ENCODE results near the gene NAV1. TPM values are rescaled to one million over a fixed set of nuclear protein-coding genes. Genes with fewer than 3 reads are reported as not detected.
A peak's percentile ranks its signal among the peaks of the same experiment; 100 is the strongest.
"Not testable (repeated sequence)": the region's sequence is repeated elsewhere in the genome, so short reads cannot be mapped to it uniquely, and the experiment has no call there.

Gene NAV1
- total and polyA plus RNA-seq, 2 experiments from 2014 or later, result 75.6 to 79.0 TPM

GRCh38 chr1:201491896-201492511 lies 46.9 kb upstream of the NAV1 start:
- DNase-seq, result no peak
- no peak overlapping the region for H3K9ac ChIP-seq

GRCh38 chr1:201493026-201493656 lies 45.8 kb upstream of the NAV1 start:
- Histone ChIP-seq H3K36me3 (ENCODE audit: low read depth) (peaks cover 52% of the 10 kb centered on the region), H3K4me1 (ENCODE audit: insufficient read depth) (peaks cover 57% of the 10 kb centered on the region), H3K79me2 (ENCODE audit: insufficient read depth) (peaks cover 87% of the 10 kb centered on the region), H3F3A (ENCODE audit: insufficient read depth) (peaks cover 72% of the 10 kb centered on the region)
- H3K9me2 ChIP-seq (ENCODE audit: insufficient read depth); H3K9ac ChIP-seq; DNase-seq; H2AFZ ChIP-seq; H3K4me3 ChIP-seq; H3K4me2 ChIP-seq (ENCODE audit: unreplicated experiment); in situ Hi-C loops (cut with MboI); H3K27ac ChIP-seq; H3K27me3 ChIP-seq (replicated peaks; ENCODE audit: insufficient read depth); H3K9me3 ChIP-seq (ENCODE audit: low read depth); H4K20me1 ChIP-seq (ENCODE audit: insufficient read depth): not testable (repeated sequence)
- 97 to 100% methylated on average over 3 of the region's 3 CpGs for whole genome bisulfite sequencing, 2 experiments (ENCODE audit: low coverage in 1 of 2, low lambda C conversion rate in 2 of 2, missing lambda C conversion rate in 2 of 2)

More at GRCh38 chr1:201491896-201492511, 46.9 kb upstream of the NAV1 start:
- H3K4me1 ChIP-seq (ENCODE audit: insufficient read depth), result peaks cover 62% of the 10 kb centered on the region
- in situ Hi-C loops (cut with MboI), result no loop called here
- H3F3A ChIP-seq (ENCODE audit: insufficient read depth), result peaks cover 79% of the 10 kb centered on the region
- no peak overlapping the region for H3K4me3 ChIP-seq
- peaks cover 53% of the 10 kb centered on the region for H3K36me3 ChIP-seq (ENCODE audit: low read depth)
- 38 to 52% methylated on average over 3 of the region's 3 CpGs for WGBS, 2 experiments (ENCODE audit: low coverage in 1 of 2, low lambda C conversion rate in 2 of 2, missing lambda C conversion rate in 2 of 2)
- H3K27ac ChIP-seq, result peak overlapping the region; percentile 94
- H4K20me1 ChIP-seq (ENCODE audit: insufficient read depth), result no peaks in the 10 kb centered on the region
- no peaks in the 10 kb centered on the region for H3K9me3 ChIP-seq (ENCODE audit: low read depth)
- TF ChIP-seq EZH2phosphoT487 (IDR thresholded peaks at IDR 0.05; ENCODE audit: insufficient read depth, low read depth), result no peak
- TF ChIP-seq EZH2 (IDR thresholded peaks at IDR 0.05; ENCODE audit: insufficient read depth, poor library complexity, severe bottlenecking), result no peak
- peaks cover 77% of the 10 kb centered on the region for H3K79me2 ChIP-seq (ENCODE audit: insufficient read depth)
- no peak overlapping the region for H3K4me2 ChIP-seq (ENCODE audit: unreplicated experiment)
- H3K9me2 ChIP-seq (ENCODE audit: insufficient read depth), result no peaks in the 10 kb centered on the region
- no peak overlapping the region for H2AFZ ChIP-seq
- H3K27me3 ChIP-seq (replicated peaks; ENCODE audit: insufficient read depth), result no peaks in the 10 kb centered on the region

- H3K9me2 ChIP-seq (ENCODE audit: insufficient read depth), result no peaks in the 10 kb centered on the region
- H3K9ac ChIP-seq, result no peak overlapping the region
- peaks cover 87% of the 10 kb centered on the region for H3K79me2 ChIP-seq (ENCODE audit: insufficient read depth)
Measured at GRCh38 chr1:201493757-201494617, 44.9 kb upstream of the NAV1 start.

GRCh38 chr1:201495551-201496295 lies 43.2 kb upstream of the NAV1 start:
- peak; percentile 58 for DNase-seq
- Histone ChIP-seq H3K9ac (peak overlapping the region; percentile 49), H3K4me1 (ENCODE audit: insufficient read depth) (peaks cover 50% of the 10 kb centered on the region)

More at GRCh38 chr1:201493757-201494617, 44.9 kb upstream of the NAV1 start:
- Histone ChIP-seq H3K27ac (peak overlapping the region; percentile 12; the same call in 1 of the 2 replicates), H3K36me3 (ENCODE audit: low read depth) (peaks cover 45% of the 10 kb centered on the region), H3K9me3 (ENCODE audit: low read depth) (no peaks in the 10 kb centered on the region), H3F3A (ENCODE audit: insufficient read depth) (peaks cover 64% of the 10 kb centered on the region), H3K4me2 (ENCODE audit: unreplicated experiment) (no peak overlapping the region), H3K4me3 (no peak overlapping the region), H3K27me3 (replicated peaks; ENCODE audit: insufficient read depth) (no peaks in the 10 kb centered on the region), H4K20me1 (ENCODE audit: insufficient read depth) (no peaks in the 10 kb centered on the region), H3K4me1 (ENCODE audit: insufficient read depth) (peaks cover 48% of the 10 kb centered on the region), H2AFZ (no peak overlapping the region)
- TF ChIP-seq EZH2 (IDR thresholded peaks at IDR 0.05; ENCODE audit: insufficient read depth, poor library complexity, severe bottlenecking) (no peak), EZH2phosphoT487 (IDR thresholded peaks at IDR 0.05; ENCODE audit: insufficient read depth, low read depth) (no peak)
- in situ Hi-C loops (cut with MboI), result no loop called here
- DNase-seq, result no peak
- 85 to 86% methylated on average over 15 of the region's 15 CpGs for whole genome bisulfite sequencing, 2 experiments (ENCODE audit: low coverage in 1 of 2, low lambda C conversion rate in 2 of 2, missing lambda C conversion rate in 2 of 2)

More at GRCh38 chr1:201495551-201496295, 43.2 kb upstream of the NAV1 start:
- H3K27ac ChIP-seq, result peak overlapping the region; percentile 58
- H3K27me3 ChIP-seq (replicated peaks; ENCODE audit: insufficient read depth), result no peaks in the 10 kb centered on the region
- H3F3A ChIP-seq (ENCODE audit: insufficient read depth), result peaks cover 49% of the 10 kb centered on the region
- WGBS, 2 experiments (ENCODE audit: low coverage in 1 of 2, low lambda C conversion rate in 2 of 2, missing lambda C conversion rate in 2 of 2), result 25 to 34% methylated on average over 11 of the region's 11 CpGs
- no peaks in the 10 kb centered on the region for H4K20me1 ChIP-seq (ENCODE audit: insufficient read depth)
- H3K9me3 ChIP-seq (ENCODE audit: low read depth), result no peaks in the 10 kb centered on the region
- H3K36me3 ChIP-seq (ENCODE audit: low read depth), result peaks cover 40% of the 10 kb centered on the region
- no peak overlapping the region for H2AFZ ChIP-seq
- H3K79me2 ChIP-seq (ENCODE audit: insufficient read depth), result peaks cover 98% of the 10 kb centered on the region
- peak overlapping the region; percentile 53 for H3K4me2 ChIP-seq (ENCODE audit: unreplicated experiment)
- in situ Hi-C loops (cut with MboI), result no loop called here
- H3K4me3 ChIP-seq, result peak overlapping the region; percentile 16
- TF ChIP-seq EZH2phosphoT487 (IDR thresholded peaks at IDR 0.05; ENCODE audit: insufficient read depth, low read depth) (no peak), EZH2 (IDR thresholded peaks at IDR 0.05; ENCODE audit: insufficient read depth, poor library complexity, severe bottlenecking) (no peak)
- no peaks in the 10 kb centered on the region for H3K9me2 ChIP-seq (ENCODE audit: insufficient read depth)
